ENCODE results near the gene TUT4.

TUT4 gene

GRCh38 chr1:52574594-52574993, 21.7 kb upstream of the TUT4 start:
- peak; percentile 76 for DNase-seq (ENCODE audit: low spot score)

- no peak for DNase-seq (ENCODE audit: low spot score)
Observed at GRCh38 chr1:52572387-52572786, 19.5 kb upstream of the TUT4 start.

GRCh38 chr1:52571783-52572182, 18.9 kb upstream of the TUT4 start:
- peak; percentile 62 for DNase-seq (ENCODE audit: low spot score)

GRCh38 chr1:52569449-52570210, 16.7 kb upstream of the TUT4 start:
- no peak for DNase-seq (ENCODE audit: low spot score)

- no peak for DNase-seq (ENCODE audit: low spot score)
Observed at GRCh38 chr1:52567943-52568342, 15.1 kb upstream of the TUT4 start.

GRCh38 chr1:52562766-52563165, 9.9 kb upstream of the TUT4 start:
- DNase-seq (ENCODE audit: low spot score) = no peak

- no peak for DNase-seq (ENCODE audit: low spot score)
Observed at GRCh38 chr1:52559875-52560274, 7.0 kb upstream of the TUT4 start.

- no peak for DNase-seq (ENCODE audit: low spot score)
Observed at GRCh38 chr1:52558941-52559340, 6.0 kb upstream of the TUT4 start.

GRCh38 chr1:52556641-52557360, 3.9 kb upstream of the TUT4 start:
- no peak for DNase-seq (ENCODE audit: low spot score)

- DNase-seq (ENCODE audit: low spot score) = no peak
Observed at GRCh38 chr1:52554756-52555155, 1.9 kb upstream of the TUT4 start.

GRCh38 chr1:52554267-52554640, 1.4 kb upstream of the TUT4 start:
- no peak for DNase-seq (ENCODE audit: low spot score)

- peak; percentile 89 for DNase-seq (ENCODE audit: low spot score)
Observed at GRCh38 chr1:52553362-52554266, 722 bp upstream of the TUT4 start.

- peak; percentile 75 for DNase-seq (ENCODE audit: low spot score)
Observed at GRCh38 chr1:52552236-52552504, 722 bp downstream of the TUT4 start.

- DNase-seq (ENCODE audit: low spot score) = peak; percentile 85
Observed at GRCh38 chr1:52551507-52552235, 1.2 kb downstream of the TUT4 start.

GRCh38 chr1:52550447-52550846, 2.4 kb downstream of the TUT4 start:
- no peak for DNase-seq (ENCODE audit: low spot score)

GRCh38 chr1:52549267-52549666, 3.6 kb downstream of the TUT4 start:
- no peak for DNase-seq (ENCODE audit: low spot score)

- DNase-seq (ENCODE audit: low spot score) = no peak
Observed at GRCh38 chr1:52546852-52547251, 6.0 kb downstream of the TUT4 start.

GRCh38 chr1:52544665-52545525, 8.0 kb downstream of the TUT4 start:
- DNase-seq (ENCODE audit: low spot score) = no peak

GRCh38 chr1:52542085-52542688, 10.7 kb downstream of the TUT4 start:
- DNase-seq (ENCODE audit: low spot score) = no peak

- DNase-seq (ENCODE audit: low spot score) = no peak
Observed at GRCh38 chr1:52534928-52535764, 17.7 kb downstream of the TUT4 start.
